Measurements from ENCODE around the gene NENF.
A peak's percentile ranks its signal among the peaks of the same experiment; 100 is the strongest.
"Not testable (repeated sequence)": the region's sequence is repeated elsewhere in the genome, so short reads cannot be mapped to it uniquely, and the experiment has no call there.

The NENF gene

DNA sequence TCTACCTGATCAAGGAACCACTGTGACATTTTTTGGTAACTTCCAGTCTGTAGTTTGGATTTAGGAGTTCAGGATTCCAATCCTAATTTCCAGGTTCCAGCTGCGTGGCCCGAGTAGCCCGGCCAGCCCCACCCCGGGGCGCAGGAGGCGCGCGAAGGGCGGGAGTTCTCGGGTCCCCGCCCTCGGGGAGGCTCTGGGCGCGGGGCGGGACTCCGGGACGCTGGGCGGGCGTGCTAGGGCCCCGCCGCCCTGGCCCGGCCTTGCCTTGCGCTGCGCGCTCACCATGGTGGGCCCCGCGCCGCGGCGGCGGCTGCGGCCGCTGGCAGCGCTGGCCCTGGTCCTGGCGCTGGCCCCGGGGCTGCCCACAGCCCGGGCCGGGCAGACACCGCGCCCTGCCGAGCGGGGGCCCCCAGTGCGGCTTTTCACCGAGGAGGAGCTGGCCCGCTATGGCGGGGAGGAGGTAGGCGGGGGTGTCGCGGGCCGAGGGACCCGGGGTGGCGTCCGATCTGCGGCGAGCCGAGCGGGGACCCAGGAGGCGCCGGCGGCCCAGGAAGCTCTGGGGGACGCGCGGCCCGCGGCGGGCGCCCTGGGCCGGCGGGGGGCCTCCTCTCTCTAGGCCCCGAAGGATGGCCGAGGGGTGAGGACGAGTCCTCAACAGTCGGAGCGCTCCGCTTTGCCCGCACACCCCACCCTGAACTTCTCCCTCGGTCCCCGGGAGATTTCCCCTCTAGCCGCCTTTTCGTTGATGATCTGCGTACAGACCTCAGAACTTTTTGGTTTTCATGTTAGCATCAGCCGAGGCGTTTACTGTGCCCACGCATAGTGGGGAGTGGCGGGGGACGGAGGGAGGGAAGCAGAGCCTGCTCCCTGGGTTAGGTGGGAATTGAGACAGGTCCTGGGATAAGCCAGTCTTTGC lies at the start of gene NENF:
Gene NENF, plus strand, starts transcription at position 260 of the 916 bp plus-strand sequence. Its CDS starts 24 bp downstream, at position 284.
- peak; percentile 64 to 75 for DNase-seq

DNA sequence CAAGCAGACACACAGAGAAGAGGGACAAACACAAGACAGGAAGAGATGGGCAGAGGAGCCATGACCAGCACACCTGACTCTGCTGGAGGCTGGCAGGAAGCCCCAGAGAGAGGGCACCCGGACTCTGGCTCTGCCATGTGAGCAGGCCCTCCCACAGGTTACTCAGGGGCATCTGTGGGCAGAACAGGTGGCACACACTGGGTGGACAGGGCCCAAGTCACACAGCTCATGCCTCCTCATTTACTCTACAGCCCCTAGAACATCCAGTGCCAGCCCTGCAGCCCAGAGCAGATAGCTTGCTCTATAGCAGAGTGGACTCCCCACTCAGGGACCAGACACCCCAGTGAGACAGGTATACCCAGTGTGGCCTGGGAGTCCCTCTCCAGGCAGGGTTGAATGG lies 46.7 kb upstream of the NENF start:
- no peak for DNase-seq

DNA sequence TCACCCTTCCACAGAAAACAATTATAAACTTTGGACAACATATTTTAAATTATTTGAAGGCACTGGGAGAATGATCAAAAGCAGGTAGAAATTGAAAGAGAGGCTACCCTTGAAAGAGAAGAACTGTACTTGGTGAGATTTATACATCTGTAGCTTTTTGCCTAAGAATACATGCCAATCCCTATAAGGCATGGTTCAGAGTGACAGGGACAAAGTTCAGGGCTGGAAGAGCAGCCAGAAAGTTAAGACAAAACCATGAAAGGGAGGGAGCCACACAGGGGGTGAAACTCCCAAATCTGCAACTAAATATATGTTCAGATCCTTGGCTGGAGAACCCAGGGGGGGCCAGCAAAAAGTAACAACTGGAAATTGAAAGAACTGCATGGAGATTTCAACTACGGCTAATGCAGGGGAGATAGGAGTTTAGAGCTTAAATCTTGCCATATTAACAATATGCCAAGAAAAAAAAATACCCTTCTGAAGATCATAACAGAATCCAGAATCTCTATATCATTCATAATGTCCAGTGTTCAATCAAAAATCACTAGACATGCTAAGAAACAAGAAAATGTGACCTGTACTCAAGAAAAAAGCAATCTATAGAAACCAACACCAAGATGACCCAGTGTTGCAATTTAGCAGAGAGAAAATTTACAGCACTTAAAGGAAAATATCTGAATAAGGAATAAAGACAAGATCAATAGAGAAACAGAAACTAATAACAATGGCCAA lies 43.6 kb upstream of the NENF start:
- no peak for DNase-seq

DNA sequence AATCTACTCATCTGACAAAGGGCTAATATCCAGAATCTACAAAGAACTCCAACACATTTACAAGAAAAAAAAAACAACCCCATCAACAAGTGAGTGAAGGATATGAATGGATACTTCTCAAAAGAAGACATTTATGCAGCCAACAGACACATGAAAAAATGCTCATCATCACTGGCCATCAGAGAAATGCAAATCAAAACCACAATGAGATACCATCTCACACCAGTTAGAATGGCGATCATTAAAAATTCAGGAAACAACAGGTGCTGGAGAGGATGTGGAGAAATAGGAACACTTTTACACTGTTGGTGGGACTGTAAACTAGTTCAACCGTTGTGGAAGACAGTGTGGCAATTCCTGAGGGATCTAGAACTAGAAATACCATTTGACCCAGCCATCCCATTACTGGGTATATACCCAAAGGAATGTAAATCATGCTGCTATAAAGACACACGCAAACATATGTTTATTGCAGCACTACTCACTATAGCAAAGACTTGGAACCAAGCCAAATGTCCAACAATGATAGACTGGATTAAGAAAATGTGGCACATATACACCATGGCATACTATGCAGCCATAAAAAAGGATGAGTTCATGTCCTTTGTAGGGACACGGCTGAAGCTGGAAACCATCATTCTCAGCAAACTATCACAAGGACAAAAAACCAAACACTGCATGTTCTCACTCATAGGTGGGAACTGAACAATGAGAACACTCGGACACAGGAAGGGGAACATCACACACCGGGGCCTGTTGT lies 36.9 kb upstream of the NENF start:
- DNase-seq: not testable (repeated sequence)

DNA sequence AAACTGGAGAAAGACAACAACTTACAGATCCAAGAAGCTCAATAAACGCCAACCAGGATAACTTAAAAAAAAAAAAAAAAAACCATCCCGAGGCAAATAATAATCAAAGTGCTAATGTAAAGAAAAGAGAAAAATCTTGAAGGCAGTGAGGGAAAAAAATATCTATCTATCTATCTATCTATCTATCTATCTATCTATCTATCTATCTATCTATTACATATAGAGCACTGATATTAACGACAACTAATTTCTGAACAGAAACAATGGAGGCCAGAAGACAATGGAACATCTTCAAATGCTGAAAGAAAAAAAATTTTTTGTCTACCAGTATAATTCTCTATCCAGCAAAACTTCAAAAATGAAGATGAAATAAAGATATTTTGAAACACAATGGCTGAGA lies 36.1 kb upstream of the NENF start:
- DNase-seq: no peak

DNA sequence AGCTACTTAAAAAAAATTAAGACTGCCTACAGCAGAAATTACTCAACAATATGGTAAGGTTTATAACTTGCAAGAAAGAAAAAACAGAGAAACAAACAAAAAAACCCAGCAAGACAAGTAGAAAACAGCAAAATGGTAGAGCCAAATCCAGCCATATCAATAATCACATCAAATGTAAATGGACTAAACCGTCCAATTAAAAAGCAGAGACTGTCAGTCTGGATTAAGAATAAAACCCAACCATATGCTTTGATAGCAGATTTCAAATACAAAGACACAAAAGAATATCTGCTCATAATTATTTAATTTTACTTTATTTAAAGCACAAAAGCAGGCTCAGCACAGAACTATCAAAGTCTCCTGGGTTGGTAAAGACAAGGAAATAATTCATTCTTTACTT lies 35.5 kb upstream of the NENF start:
- no peak for DNase-seq

DNA sequence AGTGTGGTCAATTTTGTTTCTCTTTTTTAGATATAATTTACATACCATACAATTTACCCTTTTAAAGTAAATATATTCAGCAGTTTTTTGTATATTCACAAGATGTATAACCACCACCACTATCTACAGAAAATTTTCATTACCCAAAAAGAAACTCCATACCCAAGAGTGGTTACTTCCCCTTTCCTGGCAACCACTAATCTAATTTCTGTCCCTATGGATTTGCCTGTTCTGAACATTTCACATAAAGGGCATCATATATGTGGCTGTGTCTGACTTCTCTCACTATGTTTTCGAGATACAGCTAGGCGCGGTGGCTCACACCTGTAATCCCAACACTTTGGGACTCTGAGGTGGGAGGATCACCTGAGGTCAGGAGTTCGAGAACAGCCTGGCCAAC lies 31.7 kb upstream of the NENF start:
- DNase-seq: no peak

DNA sequence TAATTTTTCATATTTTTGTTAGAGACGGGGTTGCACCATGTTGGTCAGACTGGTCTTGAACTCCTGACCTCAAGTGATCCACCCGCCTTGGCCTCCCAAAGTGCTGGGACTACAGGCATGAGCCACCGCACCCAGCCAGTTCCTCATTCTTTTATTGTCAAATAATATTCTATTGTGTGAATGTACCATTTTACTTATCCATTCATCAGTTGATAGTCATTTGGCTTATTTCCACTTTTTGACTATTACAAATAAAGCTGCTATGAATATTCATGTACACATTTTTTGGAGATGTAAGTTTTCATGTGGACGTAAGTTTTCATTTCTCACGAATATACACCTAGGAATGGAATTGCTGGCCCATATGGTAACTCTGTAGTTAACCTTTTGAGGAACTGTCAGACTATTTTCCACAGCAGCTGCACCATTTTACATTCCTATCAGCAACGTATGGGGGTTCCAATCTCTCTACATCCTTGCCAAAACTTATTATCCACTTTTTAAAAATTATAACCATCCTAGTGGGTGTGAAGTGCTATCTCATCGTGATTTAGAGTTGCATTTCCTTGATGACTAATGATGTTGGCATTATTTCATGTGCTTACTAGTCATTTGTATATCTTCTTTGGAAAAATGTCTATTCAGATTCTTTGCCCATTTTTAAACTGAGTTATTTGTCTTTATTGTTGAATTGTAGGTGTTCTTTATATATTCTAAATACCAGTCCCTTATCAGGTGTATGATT lies 30.7 kb upstream of the NENF start:
- DNase-seq: no peak

DNA sequence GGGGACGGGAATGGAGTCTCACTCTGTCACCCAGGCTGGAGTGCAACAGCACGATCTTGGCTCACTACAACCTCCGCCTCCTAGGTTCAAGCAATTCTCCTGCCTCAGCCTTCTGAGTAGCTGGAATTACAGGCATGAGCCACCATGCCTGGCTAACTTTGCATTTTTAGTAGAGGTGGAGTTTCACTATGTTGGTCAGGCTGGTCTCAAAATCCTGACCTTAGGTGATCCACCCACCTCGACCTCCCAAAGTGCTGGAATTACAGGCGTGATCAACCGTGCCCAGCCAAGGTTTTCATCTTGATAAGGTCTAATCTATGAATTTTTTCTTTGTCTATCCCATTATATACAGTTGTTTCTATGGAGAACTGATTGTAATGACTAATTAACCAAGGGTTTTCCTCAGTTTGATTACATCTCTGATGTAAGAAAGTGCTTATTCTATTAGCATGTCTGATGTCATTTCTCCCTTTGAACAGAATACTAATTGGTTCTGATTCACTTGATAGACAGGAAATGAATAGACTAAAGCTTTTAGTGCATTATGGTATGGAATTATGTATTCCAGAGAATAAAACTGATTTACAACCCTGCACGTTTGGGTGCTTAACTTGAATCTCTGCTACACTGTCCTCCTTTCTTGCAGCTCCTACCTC lies 29.9 kb upstream of the NENF start:
- no peak for DNase-seq

DNA sequence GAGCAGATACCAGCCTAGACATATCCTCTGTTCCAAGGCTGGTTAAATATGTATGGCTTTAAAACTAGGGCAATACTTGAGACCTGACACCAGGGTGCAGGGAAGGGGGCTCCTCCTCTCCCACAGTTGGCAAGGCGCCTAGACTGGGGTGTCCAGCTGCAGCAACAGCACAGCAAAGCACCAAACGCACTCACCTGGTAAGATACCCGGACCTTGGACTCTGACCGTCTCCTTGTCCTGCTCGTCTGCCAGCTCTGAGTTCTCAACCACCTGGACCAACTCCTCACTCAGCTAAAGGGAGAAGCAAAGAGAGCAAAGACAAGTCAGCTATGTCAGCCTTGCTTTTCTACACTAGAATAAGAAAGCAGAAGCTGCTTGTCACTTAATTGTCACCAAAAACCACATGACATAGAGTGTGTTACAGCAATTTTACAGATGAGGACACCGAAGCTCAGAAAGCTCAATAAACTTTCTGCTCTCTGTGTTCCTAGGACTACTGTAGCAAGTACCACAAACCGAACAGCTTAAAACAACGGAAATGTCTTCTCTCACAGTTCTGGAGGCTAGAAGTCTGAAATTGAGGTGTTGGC lies 22.4 kb upstream of the NENF start:
- no peak for DNase-seq

DNA sequence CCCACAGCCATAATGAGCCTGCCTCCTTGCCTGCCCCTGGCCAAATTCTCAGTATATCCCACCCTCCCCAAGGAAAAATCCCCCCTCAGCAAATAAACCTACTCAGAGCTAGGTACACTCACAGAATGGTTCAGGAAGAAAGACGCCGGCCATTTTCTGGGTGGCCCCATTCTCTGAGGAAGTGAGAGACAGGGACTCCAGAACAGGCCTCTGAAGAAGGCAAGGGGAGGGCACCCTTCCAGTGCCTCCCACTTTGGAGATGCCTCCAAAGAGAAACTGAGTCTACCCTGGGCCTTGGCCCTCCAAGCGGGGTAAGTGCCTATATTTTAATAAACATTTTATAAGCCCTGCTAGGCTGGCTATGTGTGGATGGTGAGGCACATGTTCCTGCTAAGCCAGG lies 20.3 kb upstream of the NENF start:
- DNase-seq: no peak

DNA sequence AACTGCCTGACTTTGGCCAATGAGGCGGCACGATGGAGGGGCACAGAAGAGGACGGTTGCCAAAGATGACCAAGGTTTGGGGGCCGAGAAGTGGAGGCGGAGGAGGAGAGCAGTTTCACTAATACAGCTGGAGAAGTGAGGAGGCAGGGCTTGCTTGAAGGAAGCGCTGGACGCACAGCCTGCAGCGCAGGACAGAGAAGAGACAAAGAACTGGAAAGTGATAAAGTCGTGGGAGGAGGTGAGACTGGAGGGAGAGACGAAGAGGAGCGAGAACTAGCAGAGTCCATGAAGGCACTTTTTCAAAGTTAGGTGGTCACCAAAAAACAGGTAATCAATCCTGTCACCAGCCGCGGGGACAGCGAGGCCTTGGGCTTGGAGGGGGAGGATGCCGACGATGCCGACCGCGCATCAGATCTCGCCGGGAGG lies 18.8 kb upstream of the NENF start:
- DNase-seq: no peak

DNA sequence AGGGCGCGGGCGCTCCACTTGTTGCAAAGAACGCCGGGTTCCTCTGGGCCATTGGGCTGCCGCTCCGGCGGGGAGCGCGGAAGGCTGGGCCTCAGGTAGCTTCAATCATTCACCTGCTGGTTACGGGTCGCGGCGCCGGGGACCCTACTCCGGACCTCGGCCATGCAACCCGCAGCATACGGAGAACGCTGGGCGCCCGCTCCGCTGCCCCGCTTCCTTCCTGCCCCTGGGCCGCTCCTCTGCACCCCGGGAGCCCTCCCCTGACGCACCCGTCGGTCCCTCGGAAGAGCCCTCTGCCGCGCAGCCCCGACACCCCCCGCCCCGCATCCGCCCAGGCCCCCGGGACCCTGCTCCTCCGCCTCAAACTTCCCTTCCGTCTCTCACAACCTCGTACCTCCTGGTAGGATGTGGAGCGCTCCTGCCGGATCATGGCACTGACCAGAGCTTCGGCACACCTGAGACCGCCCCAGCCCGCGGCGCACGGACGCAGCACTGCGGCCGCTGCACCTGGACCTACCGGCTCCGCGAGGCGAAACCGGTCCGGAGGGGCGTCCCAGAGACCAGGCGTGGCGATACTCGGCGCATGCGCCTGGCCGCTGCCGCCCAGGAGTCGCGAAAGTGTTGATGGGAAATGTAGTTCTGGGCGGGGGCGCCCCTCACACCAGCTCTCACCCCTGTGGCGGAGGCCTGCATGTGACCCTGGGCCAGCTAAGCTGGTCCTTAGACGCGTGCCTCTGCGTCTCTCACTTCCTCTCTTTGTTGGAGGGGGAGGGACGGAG lies 18.2 kb upstream of the NENF start, which contains the start of gene PACC1:
Gene PACC1, minus strand, starts transcription at position 559 of the 779 bp plus-strand sequence. Its CDS starts 129 bp downstream, at position 430.
- DNase-seq: peak; percentile 87 to 90

DNA sequence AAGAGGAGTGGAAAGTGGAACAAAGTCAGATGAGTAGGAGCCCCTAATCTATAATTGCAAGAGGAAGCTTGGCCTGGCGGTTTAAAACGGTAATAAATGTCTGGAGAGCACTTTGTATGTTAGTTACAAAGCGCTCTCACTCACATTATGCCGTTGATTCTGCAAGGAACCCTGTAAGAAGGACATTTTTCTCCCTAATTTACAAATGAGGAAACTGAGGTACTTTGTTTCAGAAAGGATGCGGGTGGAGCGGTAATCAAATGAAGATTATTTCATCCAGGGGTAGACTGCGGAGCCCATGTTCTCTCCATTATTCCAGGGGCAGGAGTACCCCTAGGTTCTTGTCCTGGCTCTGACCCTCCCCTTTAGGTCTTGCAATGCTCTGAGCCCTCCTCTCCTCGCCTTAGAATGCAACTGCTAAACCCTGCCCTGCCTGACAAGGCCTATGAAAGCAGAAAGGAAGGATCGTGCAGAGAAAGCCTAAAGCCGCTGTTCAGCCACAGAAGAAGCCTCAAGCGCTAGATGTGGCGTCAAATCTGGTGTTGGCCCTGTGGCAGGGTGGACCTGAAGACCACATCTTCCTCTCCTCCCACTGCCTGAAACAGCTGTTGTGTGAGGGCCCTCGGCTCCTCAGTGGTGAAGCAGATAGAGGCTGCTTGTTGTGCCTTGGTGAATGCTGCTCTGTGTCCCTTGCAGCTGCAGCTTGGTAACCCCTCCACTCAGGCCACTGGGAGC lies 17.4 kb upstream of the NENF start:
- DNase-seq: no peak

DNA sequence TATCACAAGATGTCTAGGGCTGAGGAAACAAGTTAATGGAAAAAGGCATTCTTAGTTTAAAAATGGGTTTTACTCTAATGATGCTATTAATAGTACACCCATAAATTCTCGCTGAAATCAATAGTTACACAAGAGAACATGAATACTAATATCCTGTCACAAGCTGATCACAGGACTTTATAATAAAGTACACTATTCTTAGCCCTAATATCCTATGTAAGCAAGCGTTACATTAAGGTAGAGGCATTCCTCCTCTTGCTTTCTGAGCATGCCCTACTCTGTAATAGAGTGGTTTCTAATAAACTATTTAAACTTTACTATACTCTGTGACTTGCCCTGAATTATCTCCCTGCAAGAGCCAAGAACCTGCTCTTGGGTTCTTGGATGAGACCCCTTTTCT lies 11.6 kb upstream of the NENF start:
- DNase-seq: no peak

DNA sequence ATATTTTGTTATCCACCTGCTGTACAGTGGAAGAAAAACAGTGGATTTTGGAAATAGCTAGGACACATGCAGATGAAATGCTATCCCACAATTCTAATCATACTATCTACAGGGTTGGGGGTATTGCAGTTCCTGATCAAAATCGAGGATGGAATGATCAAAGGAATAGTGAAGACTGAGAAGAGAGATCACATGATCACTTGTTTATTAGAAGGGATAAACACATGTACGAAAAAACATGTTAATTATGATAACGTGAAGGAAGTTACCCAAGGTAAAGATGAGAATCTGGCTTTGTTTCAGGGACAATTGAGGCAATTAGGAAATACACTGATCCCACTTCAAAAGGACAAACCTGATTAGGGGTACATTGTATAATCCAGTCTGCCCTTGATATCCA lies 8.8 kb upstream of the NENF start:
- DNase-seq: no peak

DNA sequence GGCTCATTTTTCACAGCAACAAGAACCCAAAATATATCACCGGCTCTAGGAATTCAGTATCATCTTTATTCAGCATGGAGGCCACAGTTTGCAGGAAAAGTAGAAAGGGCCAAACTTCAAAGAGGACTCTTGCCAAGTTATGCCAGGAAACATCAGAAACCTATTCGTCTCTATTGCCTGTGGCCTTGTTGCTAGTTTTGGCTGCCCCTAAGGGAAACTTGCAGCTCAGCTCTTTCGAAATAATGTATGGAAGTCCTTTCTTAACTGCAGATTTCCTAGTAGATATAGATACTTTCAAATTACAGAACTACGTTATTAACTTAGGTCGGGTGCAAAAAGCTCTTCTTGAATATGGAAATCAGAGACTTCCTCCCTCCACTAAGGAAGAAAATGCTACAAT lies 4.2 kb upstream of the NENF start:
- no peak for DNase-seq

DNA sequence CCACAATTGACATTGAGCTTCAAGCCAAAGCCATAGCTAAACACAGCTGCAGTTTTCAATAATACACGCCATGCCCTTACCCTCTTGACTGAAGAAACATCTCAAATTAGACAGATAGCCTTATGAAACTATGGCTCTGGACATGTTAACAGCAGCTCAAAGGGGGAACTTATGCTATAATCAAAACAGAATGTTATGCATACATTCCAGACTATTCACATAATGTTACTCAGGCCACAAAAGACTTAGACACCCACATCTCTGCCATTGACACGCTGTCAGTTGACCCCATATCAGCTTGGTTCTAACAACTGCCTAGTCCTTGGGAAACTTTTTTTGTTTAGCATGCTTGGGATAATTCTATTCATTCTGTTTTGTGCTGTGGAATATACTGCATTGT lies 2.3 kb upstream of the NENF start:
- no peak for DNase-seq

DNA sequence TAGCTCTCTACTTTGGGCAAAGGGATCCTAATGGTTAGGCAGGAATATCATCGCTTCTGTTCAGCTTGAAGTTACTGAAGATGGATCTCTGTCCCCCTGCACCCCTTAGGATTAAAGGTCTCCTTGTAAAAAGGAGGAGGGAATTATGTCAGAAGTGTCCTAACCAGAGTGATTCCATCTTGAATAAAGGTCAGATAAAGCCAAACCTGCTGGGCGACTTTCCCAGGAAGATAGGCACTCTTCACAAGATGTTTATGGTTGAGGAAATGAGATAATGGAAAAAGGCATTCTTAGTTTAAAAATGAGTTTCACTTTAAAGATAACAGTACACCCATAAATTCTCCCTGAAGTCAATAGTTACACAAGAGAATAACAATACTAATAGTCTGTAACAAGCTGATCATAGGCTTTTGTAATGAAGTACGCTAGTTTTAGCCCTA lies 1.7 kb upstream of the NENF start:
- DNase-seq: no peak

DNA sequence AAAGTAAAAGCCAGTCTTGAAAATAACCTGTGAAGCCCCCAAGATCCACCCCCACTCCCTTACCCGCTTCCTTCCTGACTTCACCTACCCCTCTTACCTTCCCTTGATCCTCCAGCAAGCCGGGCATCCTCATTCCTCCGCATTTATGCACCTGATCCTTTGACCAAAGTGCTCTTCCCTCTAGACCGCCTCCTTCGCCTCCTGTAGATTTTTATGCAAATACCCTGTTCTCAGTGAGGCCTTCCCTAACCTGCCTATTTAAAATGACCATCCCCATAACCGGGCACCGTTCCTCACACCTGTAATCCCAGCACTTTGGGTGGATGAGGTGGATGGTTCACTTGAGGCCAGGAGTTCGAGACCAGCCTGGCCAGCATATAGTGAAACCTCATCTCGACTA lies 1.1 kb upstream of the NENF start:
- no peak for DNase-seq

Measured in SHP77 (cell line).